GM12872 (cell line): ENCODE measurements around the gene APPL2.

Experiments used
- TF ChIP-seq, protein P1 (sequence below): IDR thresholded peaks from 3 replicates; pipeline ENCODE4 v1.5.1; 2011; ENCODE audit warnings: low read depth, mild to moderate bottlenecking, low read length, moderate library complexity; ENCODE audit not compliant: insufficient read depth

APPL2 gene

DNA sequence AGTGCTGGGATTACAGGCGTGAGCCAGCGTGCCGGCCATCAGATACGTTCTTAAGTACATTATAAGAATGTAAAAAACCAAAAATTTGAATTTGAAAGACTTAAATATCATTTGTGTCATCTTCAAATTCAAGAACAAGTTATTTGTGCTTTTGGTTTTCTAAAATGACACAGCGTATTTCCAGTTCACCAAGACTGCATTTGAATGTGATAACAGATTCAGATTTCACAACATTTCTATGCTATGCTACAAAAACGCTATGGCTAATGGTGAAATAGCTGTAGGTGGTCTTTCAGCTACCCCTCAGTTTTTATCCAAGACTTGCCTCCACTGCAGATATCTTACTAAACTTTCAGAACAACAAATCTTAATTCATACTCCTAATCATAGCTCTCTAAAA is 46.7 kb downstream of the APPL2 start:
- TF ChIP-seq, protein P1, sequence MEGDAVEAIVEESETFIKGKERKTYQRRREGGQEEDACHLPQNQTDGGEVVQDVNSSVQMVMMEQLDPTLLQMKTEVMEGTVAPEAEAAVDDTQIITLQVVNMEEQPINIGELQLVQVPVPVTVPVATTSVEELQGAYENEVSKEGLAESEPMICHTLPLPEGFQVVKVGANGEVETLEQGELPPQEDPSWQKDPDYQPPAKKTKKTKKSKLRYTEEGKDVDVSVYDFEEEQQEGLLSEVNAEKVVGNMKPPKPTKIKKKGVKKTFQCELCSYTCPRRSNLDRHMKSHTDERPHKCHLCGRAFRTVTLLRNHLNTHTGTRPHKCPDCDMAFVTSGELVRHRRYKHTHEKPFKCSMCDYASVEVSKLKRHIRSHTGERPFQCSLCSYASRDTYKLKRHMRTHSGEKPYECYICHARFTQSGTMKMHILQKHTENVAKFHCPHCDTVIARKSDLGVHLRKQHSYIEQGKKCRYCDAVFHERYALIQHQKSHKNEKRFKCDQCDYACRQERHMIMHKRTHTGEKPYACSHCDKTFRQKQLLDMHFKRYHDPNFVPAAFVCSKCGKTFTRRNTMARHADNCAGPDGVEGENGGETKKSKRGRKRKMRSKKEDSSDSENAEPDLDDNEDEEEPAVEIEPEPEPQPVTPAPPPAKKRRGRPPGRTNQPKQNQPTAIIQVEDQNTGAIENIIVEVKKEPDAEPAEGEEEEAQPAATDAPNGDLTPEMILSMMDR, result no peak

DNA sequence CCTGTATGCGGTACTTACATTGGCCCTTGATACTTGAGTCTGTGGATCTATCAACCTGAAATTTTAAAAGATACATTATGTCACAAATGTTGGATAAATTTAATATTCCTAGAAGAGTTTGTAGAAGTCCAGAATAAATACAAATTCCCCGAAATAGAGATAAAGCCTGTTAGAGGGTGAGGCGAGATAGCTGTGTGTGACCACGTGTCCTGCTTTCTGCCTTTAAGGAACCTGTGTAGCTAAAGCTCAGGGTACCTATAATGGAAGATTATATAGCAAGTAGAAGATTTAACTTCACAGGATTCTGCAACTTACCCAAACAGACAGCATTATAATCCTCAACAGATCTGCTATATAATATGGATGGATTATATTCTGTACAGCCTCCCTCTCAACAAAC is 58.8 kb downstream of the APPL2 start:
- TF ChIP-seq, protein P1, result no peak

DNA sequence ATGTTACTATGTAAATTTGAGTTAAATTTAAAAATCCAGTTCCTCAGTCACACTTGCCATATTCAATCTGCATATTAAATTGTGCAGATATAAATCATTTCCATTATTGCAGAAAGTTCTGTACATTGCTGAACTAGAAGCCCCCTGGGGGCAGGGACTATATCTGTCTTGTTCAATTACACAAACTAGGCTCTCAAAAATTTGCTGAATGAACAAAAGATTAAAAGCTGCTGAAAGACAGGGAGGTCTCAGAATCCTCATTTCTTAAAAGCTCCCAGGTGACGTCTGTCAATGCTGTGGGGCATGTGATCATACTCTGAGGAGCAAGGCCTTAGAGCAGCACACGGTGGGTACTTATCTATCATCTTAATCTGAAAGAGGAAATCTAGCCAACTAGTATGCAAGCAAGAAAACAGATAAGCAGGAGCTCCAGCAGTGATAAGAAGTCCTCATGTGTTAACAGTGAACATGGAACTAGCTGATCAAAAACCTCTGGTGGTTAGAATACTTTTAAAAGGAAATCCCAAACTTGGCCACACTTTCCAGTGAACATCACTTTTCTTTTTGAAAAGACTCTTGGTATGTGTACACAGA is 60.5 kb downstream of the APPL2 start:
- TF ChIP-seq, protein P1, result no peak

DNA sequence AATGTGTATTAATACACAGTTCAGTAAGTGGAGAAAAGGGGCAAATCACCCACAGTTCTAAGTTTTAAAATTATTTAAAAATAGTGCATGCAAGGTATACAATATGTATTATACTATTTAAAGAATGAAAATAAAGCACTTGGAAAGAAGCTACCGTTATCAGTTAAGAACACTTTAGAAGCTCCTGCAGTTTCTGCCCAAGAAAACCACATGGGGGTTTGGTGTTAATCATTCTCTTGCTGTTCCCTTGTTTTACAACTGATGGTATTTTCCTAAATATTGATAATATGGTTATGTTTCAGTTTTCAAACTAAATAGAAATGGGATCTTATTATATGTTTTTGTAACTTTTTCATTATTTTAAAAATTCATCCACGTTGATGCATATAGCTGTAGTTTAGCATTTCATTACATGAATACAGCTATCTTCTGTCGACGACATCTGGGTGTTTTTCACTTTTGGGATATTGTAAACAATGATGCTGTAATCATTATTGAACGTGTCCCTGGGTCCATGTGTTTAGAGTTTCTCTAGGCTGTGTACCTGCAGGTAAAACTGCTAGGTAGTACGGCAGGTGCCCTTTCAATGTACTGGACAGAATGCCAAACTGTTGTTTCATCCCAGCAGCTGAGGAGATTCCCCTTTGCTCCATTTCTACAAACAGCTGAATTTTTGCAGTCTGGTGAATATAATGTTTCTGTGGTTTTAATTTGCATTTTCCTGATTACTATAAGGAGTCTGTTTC is 64.1 kb downstream of the APPL2 start:
- TF ChIP-seq, protein P1, result no peak

DNA sequence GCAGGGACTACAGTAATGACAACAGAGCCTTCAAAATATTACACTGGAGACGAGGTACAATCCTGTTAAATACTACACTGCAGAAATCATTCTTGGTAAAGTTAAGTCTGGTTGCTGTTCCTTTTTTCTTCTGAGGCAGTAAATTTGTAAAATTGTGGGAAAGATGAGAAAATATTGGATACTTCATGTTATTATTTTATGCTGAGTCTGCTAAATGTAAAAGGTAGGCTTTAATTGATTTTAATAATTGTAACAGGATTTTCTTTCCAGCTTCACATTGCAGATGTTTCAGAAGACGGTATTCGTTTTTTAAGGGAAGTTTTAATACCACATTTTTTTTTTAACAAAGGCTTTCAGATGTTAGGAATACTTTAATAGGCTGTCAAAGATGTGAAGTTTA is 65.8 kb downstream of the APPL2 start:
- TF ChIP-seq, protein P1, result no peak

DNA sequence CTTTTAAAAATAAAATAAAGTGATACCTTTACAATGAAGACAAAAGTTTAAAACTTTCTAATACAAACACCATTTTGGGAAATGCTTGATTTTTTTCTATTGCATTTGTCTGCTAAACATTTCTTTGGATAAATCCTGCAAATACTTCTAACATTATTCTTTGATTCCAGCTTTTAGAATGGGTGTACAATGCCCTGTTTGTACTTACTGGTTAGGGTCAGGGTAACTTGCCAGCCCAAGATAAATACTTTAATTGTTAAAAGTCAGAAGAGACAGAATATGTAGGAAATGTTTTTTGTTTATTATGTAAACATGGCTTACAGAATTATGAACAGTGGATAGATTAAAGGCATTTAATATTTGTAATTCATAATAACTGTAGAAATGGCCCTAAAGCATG is 68.0 kb downstream of the APPL2 start:
- TF ChIP-seq, protein P1, result no peak

DNA sequence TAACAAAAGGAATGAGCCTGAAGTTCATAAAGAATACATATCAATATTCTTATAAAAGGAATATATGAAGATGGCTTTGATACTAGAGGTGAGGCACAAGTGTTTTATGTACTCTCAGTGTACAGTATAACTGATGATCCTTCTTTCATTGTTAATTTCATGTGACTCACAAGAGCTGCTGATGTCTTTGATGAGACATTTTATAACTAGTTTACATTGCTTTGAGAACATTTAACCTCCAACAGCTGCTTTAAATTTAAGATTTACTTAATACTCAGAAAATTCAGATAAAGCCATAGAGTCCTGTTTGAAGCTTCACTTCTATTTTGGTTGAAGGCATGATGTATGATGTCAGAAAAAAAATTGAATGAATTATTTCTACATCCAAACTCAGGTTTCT is 68.6 kb downstream of the APPL2 start:
- TF ChIP-seq, protein P1, result no peak
